Suprapubic skin (tissue), 4 donors: ENCODE results near the gene STAG1. TPM values are rescaled to one million over a fixed set of nuclear protein-coding genes. Genes with fewer than 3 reads are reported as not detected.
"Not testable (repeated sequence)": the region's sequence is repeated elsewhere in the genome, so short reads cannot be mapped to it uniquely, and the experiment has no call there.

Experiments used
- DNase-seq, 2 donors: peaks; one replicate each; pipeline ENCODE4 v3.0.0-alpha.2; 2019; ENCODE audit warnings: low spot score in 2 of 2
- H3K27ac ChIP-seq: fragments of 200-600 bp; sonication (generic); one replicate; pipeline ENCODE4 v1.5.1; 2019
- H3K27me3 ChIP-seq: fragments of 200-600 bp; sonication (generic); one replicate; pipeline ENCODE4 v1.5.1; 2019
- H3K36me3 ChIP-seq: fragments of 200-600 bp; sonication (generic); one replicate; pipeline ENCODE4 v1.5.1; 2019
- H3K4me1 ChIP-seq: fragments of 200-600 bp; sonication (generic); one replicate; pipeline ENCODE4 v1.5.1; 2019
- H3K4me3 ChIP-seq: fragments of 200-600 bp; sonication (generic); one replicate; pipeline ENCODE4 v1.5.1; 2019; ENCODE audit warnings: mild to moderate bottlenecking
- H3K9me3 ChIP-seq: fragments of 200-600 bp; sonication (generic); one replicate; pipeline ENCODE4 v1.5.1; 2019
- EP300 ChIP-seq: sonication (generic); formaldehyde crosslinking; IDR thresholded peaks from one replicate; pipeline ENCODE4 v1.6.1; 2017; ENCODE audit warnings: antibody characterized with exemption
- POLR2A ChIP-seq, 2 donors: fragments of 450-650 bp; IDR thresholded peaks; one replicate each; pipeline ENCODE4 v1.6.1; 2017; ENCODE audit warnings: antibody characterized with exemption in 2 of 2, mild to moderate bottlenecking in 2 of 2, moderate library complexity in 2 of 2
- POLR2AphosphoS5 ChIP-seq, 3 donors: sonication (generic); formaldehyde crosslinking; IDR thresholded peaks; one replicate each; pipeline ENCODE4 v1.6.1; 2017; ENCODE audit warnings: antibody characterized with exemption in 3 of 3
- WGBS: methylation state at CpG from one replicate; pipeline ENCODE4 v1.1.5; 2018; 5-methylcytosine and 5-hydroxymethylcytosine counted together
- total RNA-seq, 4 donors: library from RNA; depleted of rRNA; stranded (reverse); fragments of >200 nt; gene quantifications; one replicate each; pipeline ENCODE4 v1.1.0, GENCODE V29; 2016
- TF ChIP-seq, protein P1 (sequence below), 2 donors: fragments of 200-600 bp in 1 of 2; fragments of 450-650 bp in 1 of 2; sonication (generic) in 1 of 2; IDR thresholded peaks; one replicate each; pipeline ENCODE4 v1.5.1; 2016 to 2019; ENCODE audit warnings: antibody characterized with exemption in 2 of 2, mild to moderate bottlenecking in 1 of 2, moderate library complexity in 1 of 2

Gene STAG1
- total RNA-seq, 4 donors from 2014 or later, result 33.8 to 76.4 (median 38.0) TPM

GRCh38 chr3:136653628-136654027 lies 98.5 kb downstream of the STAG1 start:
- peaks cover 20% of the 10 kb centered on the region for H3K9me3 ChIP-seq
- TF ChIP-seq, protein P1, sequence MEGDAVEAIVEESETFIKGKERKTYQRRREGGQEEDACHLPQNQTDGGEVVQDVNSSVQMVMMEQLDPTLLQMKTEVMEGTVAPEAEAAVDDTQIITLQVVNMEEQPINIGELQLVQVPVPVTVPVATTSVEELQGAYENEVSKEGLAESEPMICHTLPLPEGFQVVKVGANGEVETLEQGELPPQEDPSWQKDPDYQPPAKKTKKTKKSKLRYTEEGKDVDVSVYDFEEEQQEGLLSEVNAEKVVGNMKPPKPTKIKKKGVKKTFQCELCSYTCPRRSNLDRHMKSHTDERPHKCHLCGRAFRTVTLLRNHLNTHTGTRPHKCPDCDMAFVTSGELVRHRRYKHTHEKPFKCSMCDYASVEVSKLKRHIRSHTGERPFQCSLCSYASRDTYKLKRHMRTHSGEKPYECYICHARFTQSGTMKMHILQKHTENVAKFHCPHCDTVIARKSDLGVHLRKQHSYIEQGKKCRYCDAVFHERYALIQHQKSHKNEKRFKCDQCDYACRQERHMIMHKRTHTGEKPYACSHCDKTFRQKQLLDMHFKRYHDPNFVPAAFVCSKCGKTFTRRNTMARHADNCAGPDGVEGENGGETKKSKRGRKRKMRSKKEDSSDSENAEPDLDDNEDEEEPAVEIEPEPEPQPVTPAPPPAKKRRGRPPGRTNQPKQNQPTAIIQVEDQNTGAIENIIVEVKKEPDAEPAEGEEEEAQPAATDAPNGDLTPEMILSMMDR (IDR thresholded peaks at IDR 0.05), result no peak
- TF ChIP-seq EP300, result no peak
- TF ChIP-seq POLR2AphosphoS5 (IDR thresholded peaks at IDR 0.05), result no peak
- TF ChIP-seq POLR2A (IDR thresholded peaks at IDR 0.05), result no peak
- peaks cover 2% of the 10 kb centered on the region for H3K36me3 ChIP-seq
- H3K4me1 ChIP-seq, result peaks cover 5% of the 10 kb centered on the region
- H3K27ac ChIP-seq, result no peak overlapping the region
- no peak for DNase-seq
- no peaks in the 10 kb centered on the region for H3K27me3 ChIP-seq
- H3K4me3 ChIP-seq, result no peak overlapping the region

- H3K4me3 ChIP-seq, result no peak overlapping the region
- H3K27ac ChIP-seq, result no peak overlapping the region
- H3K4me1 ChIP-seq, result no peaks in the 10 kb centered on the region
- 81% methylated on average over 2 of the region's 2 CpGs for WGBS
- DNase-seq, result no peak
- peaks cover 2% of the 10 kb centered on the region for H3K36me3 ChIP-seq
- TF ChIP-seq POLR2AphosphoS5 (IDR thresholded peaks at IDR 0.05), result no peak
- no peak for TF ChIP-seq POLR2A (IDR thresholded peaks at IDR 0.05)
- TF ChIP-seq, protein P1 (IDR thresholded peaks at IDR 0.05), result no peak
- TF ChIP-seq EP300, result no peak
- H3K9me3 ChIP-seq, result peaks cover 20% of the 10 kb centered on the region
- no peaks in the 10 kb centered on the region for H3K27me3 ChIP-seq
Measured at GRCh38 chr3:136651581-136651980, 100.6 kb downstream of the STAG1 start.

DNA sequence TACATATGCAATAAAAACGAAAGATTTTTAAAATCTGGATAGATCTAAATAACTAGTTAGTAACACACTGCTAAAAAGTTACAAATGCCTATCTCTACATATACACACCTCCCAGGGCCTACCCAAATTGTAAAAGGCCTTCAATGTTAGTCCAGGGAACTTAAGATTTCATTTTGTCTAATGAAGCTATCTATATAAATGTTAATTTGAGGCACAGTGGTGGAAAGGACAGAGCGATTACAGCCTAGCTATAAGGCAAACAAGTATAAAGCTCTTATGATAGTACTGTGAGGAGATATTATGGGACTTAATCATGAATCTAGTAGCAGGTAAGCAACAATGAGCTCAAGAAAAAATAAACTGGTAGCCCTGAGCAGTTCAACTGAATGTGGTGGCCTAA lies 101.7 kb downstream of the STAG1 start:
- peaks cover 2% of the 10 kb centered on the region for H3K36me3 ChIP-seq
- peaks cover 19% of the 10 kb centered on the region for H3K9me3 ChIP-seq
- no peak overlapping the region for H3K27ac ChIP-seq
- TF ChIP-seq POLR2AphosphoS5 (IDR thresholded peaks at IDR 0.05), result no peak
- no peak for TF ChIP-seq EP300
- no peak for TF ChIP-seq POLR2A (IDR thresholded peaks at IDR 0.05)
- TF ChIP-seq, protein P1 (IDR thresholded peaks at IDR 0.05), result no peak
- H3K4me3 ChIP-seq, result no peak overlapping the region
- no peaks in the 10 kb centered on the region for H3K27me3 ChIP-seq
- DNase-seq, result no peak
- no peaks in the 10 kb centered on the region for H3K4me1 ChIP-seq
- 95% methylated on average over 2 of the region's 2 CpGs for WGBS

- H3K36me3 ChIP-seq, result peaks cover 2% of the 10 kb centered on the region
- H3K4me1 ChIP-seq, result peaks cover 3% of the 10 kb centered on the region
- H3K9me3 ChIP-seq, result no peaks in the 10 kb centered on the region
- H3K4me3 ChIP-seq, result no peak overlapping the region
- 95% methylated on average over 2 of the region's 2 CpGs for WGBS
- DNase-seq, result no peak
- no peaks in the 10 kb centered on the region for H3K27me3 ChIP-seq
- no peak overlapping the region for H3K27ac ChIP-seq
- no peak for TF ChIP-seq POLR2A (IDR thresholded peaks at IDR 0.05)
- no peak for TF ChIP-seq EP300
- TF ChIP-seq POLR2AphosphoS5 (IDR thresholded peaks at IDR 0.05), result no peak
- TF ChIP-seq, protein P1 (IDR thresholded peaks at IDR 0.05), result no peak
Measured at GRCh38 chr3:136645915-136646314, 106.3 kb downstream of the STAG1 start.

- no peaks in the 10 kb centered on the region for H3K9me3 ChIP-seq
- no peak overlapping the region for H3K27ac ChIP-seq
- 60% methylated on average over 1 of the region's 1 CpG for WGBS
- TF ChIP-seq POLR2A (IDR thresholded peaks at IDR 0.05) (no peak), EP300 (no peak)
- H3K27me3 ChIP-seq, result no peaks in the 10 kb centered on the region
- no peaks in the 10 kb centered on the region for H3K36me3 ChIP-seq
- H3K4me3 ChIP-seq, result no peak overlapping the region
- DNase-seq, result no peak
- H3K4me1 ChIP-seq, result peaks cover 3% of the 10 kb centered on the region
Measured at GRCh38 chr3:136644212-136644611, 108.0 kb downstream of the STAG1 start.

DNA sequence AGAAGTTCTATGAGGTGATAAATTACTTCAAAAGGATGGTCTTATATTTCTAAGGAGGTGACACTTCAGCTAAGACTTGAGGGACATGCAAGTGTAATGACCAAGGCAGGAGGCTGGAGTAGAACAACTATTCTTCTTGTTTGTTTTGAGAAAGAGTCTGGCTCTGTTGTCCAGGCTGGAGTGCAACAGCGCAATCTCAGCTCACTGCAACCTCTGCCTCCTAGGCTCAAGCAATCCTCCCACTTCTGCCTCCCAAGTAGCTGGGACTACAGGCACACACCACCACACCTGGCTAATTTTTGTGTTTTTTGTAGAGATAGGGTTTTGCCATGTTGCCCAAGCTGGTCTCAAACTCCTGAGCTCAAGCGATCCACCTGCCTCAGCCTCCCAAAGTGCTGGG lies 108.8 kb downstream of the STAG1 start:
- 94% methylated on average over 2 of the region's 2 CpGs for WGBS
- DNase-seq, H3K4me3 ChIP-seq, H3K27me3 ChIP-seq, H3K4me1 ChIP-seq, H3K36me3 ChIP-seq, H3K27ac ChIP-seq, H3K9me3 ChIP-seq: not testable (repeated sequence)
